GM19193 (cell line): ENCODE results near the gene CDH4.

Source experiments
- POLR2A ChIP-seq: IDR thresholded peaks from 4 replicates; pipeline ENCODE4 v1.6.1; 2011; ENCODE audit not compliant: insufficient read depth, insufficient read length; ENCODE audit errors: extremely low read depth

The CDH4 gene

DNA sequence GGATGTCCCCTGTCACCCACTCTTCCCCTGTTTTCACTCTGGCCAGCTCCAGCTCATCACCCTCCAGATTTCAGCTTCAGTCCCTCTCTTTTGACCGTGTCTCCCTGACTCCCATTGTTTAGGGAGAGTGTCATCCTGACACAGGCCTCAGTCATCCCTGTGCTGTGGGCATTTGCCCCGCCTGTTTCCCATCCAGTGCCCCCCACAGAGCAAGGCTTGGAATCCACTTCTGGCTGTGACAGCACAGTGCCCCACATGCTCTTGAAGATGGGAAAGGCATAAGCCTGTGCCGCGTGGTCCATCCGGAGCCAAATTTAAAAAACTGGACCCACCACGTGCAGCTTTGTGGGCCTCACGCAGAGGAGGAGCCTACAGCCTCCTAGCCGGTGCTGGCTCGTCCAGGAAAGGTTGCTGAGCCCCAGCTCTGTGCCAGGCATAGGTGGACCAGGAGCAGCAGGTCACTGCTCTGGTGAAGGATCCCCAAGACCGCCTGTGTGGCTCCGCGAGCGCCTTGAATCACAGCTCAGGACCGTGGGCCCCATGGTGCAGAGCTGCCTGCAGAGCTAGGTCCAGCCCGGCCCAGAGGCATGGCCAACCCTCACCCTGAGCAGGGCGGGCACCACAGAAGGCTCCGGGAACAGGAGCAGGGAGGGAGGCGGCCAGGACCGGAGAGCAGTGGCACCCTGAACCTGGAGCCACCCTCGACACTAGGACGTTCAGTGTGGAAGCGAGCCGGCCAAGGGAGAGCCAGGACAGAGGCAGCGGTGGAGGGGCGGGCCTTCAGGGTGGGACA, 172.8 kb downstream of the CDH4 start:
- TF ChIP-seq POLR2A: no peak

DNA sequence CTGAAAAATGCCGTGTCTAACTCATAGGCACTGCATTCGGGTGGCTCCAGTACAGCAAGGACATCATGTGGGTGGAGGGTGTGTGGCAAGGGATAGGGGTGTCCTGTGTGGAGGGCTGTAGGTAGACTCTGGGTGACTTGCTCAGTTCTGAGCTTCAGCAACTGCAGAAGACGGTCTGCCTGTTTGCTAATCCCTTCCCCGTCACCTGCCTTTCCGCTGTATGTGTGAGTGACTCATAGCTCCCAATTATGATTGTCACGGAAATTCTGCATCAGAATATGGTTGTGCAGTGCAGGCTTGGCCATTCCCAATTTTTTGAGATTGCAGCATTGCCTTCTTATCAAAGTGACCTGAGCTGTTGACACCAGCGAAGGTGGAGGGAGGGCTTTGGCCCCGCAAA, 174.3 kb downstream of the CDH4 start:
- TF ChIP-seq POLR2A: no peak

DNA sequence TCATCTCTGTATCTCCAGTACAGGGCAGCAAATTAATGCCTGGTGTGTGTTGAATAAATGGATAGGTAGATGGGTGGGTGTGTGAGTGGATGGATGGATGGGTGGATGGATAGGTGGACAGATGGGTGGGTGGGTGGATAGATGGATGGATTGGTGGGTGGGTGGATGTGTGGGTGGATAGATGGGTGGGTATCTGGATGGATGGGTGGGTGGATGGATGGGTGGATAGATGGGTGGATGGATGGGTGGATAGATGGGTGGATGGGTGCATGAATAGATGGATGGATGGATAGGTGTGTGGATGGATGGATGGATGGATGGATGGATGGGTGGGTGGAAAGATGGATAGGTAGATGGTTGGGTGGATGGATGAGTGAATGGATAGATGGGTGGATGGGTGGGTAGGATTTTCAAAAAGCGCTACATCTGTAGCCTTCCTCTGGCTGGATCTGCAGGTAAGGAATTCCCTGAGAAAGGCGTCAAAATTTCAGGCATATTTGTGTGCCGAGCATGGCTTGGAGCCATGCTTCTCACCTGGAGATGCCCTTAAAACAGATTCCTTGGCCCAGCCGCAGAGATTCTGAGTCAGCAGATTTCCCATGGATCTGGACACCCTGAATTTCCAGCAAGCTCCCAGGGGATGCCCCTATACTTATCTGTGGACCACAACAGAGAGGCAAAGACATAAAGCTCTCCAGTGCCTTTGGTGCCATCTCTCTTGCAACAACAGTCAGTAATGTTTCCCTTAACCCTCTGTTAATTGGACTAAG, 177.6 kb downstream of the CDH4 start:
- TF ChIP-seq POLR2A: no peak

DNA sequence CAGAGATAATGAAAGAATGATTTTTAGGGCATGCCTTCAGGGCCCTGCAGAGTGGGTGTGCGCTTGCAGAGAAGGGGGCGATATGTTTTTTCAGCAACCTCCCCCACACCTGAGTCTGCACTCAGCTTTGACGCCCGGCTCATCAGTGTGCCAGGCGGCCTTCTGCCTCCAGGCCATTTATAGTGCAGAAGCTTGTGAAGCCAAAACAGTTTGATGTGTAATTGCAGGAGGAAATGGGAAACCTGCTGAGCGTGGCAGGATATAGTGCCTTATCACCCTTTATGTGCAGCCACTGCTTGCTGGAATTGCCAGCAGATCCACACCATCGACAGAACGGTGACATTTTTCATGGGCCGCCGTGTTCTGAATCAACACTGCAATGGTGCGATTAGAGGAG, 178.2 kb downstream of the CDH4 start:
- TF ChIP-seq POLR2A: no peak

DNA sequence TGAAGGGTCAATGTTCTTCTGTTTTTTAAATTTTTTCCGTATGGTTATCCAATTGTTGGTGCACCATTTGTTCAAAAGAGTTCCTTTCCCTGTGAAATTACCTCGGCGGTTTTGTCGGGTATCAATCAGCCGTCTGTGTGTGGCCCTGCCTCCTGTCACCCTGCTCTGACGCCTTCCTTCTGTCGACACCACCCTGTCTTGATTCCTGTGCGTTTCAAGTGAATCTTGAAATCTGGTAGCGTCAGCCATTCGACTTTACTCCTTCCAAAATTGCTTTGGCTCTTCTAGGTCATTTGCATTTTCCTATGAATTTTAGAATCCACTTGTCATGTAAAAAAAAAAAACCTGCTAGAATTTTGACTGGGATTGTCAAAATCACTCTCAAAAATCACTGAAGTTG, 181.1 kb downstream of the CDH4 start:
- no peak for TF ChIP-seq POLR2A

DNA sequence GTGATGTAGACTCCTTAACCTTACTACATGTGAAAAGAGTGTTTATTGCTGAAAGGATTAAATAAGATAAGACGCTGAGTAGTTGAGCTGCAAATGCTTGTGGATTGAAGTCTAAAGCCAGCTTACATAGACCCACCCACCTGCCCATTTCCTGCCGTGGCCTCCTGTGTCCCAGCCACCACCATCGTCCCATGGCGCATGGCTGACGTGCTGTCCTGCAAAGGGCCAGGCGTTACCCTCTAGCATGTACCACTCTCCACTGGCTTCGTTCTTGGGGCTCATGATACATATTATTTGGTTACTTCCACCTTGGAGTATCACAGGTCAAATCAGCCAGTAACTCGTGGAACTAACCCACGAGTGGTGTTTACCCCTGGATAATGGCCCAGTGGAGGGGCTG, 181.8 kb downstream of the CDH4 start:
- TF ChIP-seq POLR2A: no peak

DNA sequence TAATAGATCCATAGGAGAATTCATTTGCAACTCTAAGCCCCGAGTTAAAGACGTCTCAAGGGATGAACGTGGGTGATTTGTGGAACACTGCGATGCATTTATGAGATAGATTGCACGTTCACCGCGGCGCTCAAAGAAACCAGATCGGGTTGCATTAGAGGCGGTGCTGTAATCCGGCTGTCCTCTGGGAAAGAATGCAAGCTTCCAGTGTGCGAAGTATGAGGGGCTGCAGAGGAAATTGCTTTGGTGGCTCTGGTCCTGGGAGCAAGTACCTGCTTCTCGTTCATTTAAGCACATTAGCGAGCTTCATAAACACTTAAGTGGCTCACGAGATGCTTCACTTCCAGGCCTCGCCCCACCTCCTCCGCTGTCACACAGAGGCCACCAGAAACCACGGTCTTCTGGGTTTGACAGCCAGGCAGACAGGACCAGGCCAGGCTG, 182.3 kb downstream of the CDH4 start:
- no peak for TF ChIP-seq POLR2A

DNA sequence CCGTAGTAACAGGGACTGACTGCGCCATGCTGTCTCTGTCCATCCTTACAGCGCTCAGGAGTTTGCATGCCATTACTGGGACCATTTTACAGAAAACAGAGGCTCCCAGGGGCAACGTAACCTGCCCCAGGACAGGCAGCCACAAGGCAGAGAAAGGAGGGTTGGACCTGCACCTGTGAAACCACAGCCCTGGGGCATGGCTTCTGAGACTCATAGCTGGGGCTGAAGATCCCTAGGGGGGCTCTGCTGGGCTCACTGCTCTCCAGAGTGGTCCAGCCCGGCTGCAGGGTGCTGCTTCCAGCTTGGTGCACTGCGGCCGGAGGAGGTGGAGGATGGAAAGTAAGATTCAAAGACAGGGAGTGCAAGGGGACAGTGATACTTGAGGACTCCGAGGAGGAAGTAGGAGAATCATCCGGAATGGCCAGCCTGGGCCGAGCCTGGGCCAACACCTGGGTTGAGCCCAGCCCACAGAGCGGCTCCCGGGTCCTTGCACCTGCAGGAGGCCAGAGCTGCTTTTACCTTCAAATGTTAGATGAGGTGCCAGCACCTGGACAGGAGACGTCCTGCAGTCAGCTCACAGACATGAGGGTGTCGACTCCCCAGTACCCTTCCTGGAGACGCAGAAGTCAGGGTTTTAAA, 183.2 kb downstream of the CDH4 start:
- no peak for TF ChIP-seq POLR2A

DNA sequence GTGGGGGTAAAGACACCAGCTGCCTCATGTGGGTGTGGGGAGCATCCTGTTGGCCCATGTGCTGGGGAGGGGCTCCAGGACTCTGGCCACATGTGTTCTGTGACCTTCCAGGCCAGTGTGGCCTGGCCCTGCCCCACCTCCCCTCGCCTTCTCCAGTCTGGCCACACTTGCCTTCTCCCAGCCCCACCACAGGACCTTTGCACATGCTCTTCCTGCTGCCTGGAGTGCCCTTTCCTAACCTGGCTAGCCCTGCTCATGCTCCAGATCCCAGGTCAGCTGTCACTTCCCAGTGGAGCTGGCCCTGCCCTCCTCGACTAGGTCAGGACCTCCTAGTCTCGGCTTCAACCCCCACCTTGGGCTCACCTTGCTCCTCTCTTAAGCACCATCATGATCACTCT, 183.8 kb downstream of the CDH4 start:
- TF ChIP-seq POLR2A: no peak

DNA sequence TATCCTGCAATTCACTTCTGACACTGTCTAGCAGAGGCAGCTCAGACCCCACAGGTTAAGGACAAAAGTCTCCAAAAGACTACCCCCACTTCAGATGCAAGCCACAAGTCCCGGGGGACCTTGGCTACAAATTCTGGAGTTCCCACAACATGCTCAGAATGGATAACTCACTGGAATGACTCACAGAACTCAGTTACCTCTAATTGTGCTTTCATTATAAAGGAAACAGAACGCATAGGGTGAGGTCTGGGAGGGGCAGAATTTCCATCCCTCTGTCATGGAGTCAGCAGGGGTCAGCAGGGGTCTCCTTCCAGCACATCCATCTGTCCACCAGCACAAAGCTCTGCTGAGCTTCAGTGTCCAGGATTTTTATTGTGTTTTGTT, 184.2 kb downstream of the CDH4 start:
- TF ChIP-seq POLR2A: no peak

DNA sequence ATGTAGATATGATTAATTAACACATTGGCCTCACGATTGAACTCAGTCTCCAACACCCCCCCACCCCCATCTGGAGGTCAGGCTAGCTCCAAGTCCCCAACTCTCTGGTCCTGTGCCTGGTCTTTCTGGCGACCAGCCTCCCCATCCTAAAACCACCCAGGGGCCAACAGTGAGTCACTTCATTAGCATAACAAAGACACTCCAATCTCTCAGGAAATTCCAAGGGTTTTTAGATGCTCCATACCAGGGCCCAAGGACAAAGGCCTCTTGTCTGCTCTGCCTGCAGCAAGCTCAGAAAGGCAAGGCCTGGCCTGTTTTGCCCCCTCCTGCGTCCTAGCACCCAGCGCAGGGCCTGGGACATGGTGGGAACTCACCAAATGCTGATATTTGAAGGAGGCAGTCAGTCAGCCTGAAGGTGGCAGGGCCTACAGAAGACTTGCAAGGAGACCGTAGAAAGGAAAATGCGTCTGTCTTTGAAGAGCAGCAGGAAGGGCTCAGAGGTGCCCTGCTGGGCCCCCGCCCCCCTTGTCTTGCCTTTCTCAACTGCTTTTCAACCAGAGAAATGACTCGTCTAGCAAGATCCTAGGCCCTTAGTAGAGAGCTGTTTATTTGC, 184.7 kb downstream of the CDH4 start:
- TF ChIP-seq POLR2A: no peak

DNA sequence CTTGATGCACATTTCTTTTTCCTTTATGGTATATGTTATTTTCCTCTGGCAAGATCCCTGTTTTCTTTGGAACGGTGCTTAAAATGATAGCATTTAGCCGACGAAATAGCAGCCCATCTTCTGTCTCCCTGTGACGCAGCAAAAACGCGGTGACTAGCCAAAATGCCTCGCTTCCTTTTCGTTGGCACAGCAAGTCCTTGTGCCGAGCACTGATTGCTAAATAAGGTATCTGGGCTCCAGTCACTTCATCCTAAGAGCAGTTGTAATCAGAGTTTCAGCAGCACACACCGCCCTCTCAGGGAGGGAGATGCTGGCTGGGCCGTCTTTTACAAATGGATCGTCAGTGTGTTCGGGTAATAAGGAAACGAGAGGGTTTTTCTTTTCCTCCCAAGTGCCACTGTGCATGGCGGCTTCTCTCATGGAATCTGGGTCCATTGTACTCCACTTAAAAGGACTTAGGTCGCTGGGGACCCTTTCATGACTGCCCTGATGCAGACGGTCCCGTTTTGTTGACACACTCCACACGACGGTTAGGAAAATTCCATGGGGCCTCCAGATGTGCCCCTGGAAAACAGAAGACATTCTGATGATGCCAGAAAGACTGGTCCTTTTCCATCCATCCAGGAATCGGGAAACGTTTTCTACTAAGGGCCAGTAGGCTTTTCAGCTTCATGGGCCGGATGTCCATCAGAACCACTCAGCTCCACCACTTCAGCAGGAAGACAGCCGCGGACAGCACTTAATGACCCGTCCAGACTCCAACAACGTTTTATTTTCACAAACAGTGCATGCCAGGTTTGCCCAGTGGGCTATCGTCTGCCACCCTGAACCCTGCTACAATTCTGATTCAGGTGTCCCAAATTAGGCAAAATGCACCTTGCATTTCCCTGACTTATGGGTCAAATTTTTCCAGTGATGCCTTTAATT, 185.5 kb downstream of the CDH4 start:
- TF ChIP-seq POLR2A: no peak

DNA sequence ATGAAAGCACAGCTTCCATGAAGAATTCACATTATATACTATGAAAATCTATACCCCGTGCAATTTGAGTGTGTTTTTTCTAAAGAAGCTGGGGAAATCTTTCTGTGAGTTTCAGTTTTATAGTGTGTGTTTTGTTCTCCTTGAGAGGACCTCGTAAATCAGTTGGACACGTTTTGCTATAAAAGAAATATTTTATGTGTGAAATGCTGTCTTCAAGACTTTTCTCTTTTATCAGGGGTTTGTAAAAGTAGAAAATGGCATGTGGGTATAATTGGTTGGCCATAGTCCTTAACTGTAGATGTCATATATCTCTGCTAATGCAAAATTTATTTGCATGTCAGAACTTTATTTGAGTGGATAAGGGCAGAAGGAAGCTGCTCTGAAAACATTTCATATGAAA, 186.2 kb downstream of the CDH4 start:
- no peak for TF ChIP-seq POLR2A

DNA sequence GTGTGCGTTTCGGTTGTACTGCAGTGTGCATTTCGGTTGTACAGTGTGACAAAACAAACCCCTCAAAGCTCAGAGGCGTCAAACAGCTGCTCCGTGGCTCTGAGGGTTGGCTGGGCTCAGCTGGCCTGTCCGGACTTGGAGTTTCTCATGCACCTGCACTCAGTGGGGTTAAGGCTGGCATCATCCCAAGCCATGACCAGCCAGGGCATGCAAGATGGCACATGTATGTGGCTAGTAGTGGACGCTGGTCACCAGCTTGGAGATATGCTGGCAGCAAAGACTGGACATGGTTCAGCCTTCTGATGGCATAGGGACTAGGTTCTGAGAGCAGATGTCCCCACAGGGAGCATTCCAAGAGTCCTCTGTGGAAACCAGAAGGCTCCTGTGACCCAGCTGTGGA, 187.2 kb downstream of the CDH4 start:
- TF ChIP-seq POLR2A: no peak
